T47D (cell line): Measurements from ENCODE around the gene CBL.

Experiments
- DNase-seq, 2 experiments: peaks; one replicate each; pipeline versions ENCODE4 v3.0.0 to v3.0.0-alpha.2; 2011 to 2012; ENCODE audit warnings: low read depth in 1 of 2, low spot score in 1 of 2
- JUND ChIP-seq: IDR thresholded peaks from 2 replicates; pipeline ENCODE4 v1.6.1; 2012; ENCODE audit warnings: low read depth
- in situ Hi-C: cut with HindIII; loops from 2 replicates; pipeline ENCODE4 v1.10.0; 2016; ENCODE audit warnings: low sequenced_read_pairs, low pct_unique_long_range_greater_than_20kb

The CBL gene

DNA sequence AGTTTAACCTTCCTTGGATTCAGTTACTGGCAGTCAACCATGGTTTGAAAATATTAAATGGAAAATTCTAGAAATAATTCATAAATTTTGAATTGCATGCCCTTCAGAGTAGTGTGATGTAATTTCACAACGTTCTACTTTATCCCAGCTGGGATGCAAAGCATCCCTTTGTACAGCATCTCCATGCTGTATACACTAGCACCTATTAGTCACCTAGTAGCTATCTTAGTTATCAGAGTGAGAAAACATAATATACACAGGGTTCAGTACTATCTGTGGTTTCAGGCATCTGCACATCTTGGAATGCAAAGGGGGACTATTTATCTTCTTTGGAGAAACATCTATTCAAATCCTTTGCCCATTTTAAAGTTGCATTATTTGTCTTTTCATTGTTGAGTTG, 30.8 kb downstream of the CBL start:
- TF ChIP-seq JUND = no peak
- in situ Hi-C loops = no loop called here
- no peak for DNase-seq

- no peak for TF ChIP-seq JUND
- in situ Hi-C loops = no loop called here
- DNase-seq = no peak
Measured at GRCh38 chr11:119237515-119237914, 31.4 kb downstream of the CBL start.

GRCh38 chr11:119248750-119249670, 42.9 kb downstream of the CBL start:
- no peak for TF ChIP-seq JUND
- DNase-seq = no peak
- in situ Hi-C loops = no loop called here

DNA sequence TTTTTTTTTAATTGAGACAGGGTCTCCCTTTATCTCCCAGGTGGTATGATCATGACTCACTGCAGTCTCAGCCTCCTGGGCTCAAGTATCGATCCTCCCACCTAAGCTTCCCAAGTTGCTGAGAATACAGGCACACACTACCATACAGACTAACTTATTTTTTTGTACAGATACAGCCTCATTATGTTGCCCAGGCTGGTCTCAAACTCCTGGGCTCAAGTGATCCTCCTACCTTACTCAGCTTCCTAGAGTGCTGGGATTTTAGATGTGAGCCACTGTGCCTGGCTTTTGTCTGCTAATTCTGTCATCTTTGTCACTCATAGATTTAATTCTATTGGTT, 43.5 kb downstream of the CBL start:
- in situ Hi-C loops = no loop called here
- no peak for DNase-seq
- no peak for TF ChIP-seq JUND

- no peak for DNase-seq
- no peak for TF ChIP-seq JUND
- in situ Hi-C loops = no loop called here
Measured at GRCh38 chr11:119251114-119251513, 45.0 kb downstream of the CBL start.

DNA sequence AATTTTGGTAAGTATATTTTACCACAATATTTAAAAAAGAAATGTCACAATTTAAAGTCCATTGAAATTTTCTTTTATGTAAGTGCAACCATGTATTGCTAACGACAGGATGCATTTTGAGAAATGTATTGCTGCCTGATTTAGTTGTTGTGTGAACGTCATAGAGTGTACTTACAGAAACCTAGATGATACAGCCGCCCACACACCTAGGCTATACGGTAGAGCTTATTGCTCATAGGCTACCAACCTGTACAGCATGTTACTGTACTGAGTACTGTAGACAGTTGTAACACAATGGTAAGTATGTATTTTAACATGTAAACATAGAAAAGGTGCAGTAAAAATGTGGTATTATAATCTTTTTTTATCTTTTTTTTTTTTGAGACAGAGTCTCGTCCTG, 48.1 kb downstream of the CBL start:
- in situ Hi-C loops = no loop called here
- no peak for DNase-seq
- no peak for TF ChIP-seq JUND

DNA sequence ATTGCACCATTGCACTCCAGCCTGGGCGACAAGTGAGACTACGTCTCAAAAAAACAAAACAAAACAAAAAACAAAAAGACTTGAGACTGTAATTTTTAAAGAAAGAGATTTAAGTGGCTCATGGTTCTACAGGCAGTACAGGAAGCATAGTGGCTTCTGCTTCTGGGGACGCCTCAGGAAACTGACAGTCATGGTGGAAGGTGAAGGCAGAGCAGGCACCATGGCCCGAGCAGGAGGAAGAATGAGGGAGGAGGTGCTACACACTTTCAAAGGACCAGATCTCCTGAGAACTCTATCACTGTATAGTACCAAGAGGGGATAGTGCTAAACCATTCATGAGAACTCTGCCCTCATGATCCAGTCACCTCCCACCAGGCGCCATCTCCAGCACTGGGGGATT, 52.0 kb downstream of the CBL start:
- no peak for DNase-seq
- TF ChIP-seq JUND = no peak
- in situ Hi-C loops = no loop called here

GRCh38 chr11:119258983-119259382, 52.8 kb downstream of the CBL start:
- TF ChIP-seq JUND = no peak
- in situ Hi-C loops = no loop called here
- DNase-seq = no peak

- in situ Hi-C loops = no loop called here
Measured at GRCh38 chr11:119262668-119263351, 56.7 kb downstream of the CBL start.

DNA sequence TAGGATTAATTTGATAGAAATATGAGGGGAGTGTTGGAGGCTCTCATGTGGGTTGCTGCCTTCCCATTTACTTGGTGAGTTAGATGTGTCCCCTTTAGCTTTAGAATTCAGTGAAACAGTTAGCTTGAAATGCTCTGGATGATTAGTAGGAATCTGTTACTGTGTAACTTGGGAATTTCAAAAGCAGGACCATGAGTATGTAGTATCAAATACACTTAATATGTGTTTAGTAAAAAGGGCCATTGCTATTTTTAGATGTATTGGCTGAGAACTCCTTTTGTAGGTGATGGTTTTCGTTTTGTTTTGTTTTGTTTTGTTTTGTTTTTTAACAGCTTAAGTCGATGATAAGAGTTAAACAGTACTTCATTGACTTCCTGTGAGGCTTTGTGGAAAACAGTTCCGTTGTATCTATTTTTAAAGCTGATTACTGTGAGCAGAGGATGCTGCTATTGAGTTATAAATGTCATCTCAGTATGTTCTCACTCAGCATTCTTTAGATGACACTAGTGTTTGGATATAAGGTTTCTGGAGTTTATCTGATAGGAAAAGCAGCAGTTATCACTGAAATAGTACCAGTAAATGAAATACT, 57.3 kb downstream of the CBL start:
- no peak for TF ChIP-seq JUND
- in situ Hi-C loops = no loop called here

More at GRCh38 chr11:119262668-119263351, 56.7 kb downstream of the CBL start:
- no peak for DNase-seq
- TF ChIP-seq JUND = no peak

GRCh38 chr11:119266063-119266462, 59.9 kb downstream of the CBL start:
- in situ Hi-C loops = no loop called here
- no peak for DNase-seq
- no peak for TF ChIP-seq JUND

More for the DNA sequence above, 57.3 kb downstream of the CBL start:
- DNase-seq = no peak

- in situ Hi-C loops = no loop called here
- TF ChIP-seq JUND = no peak
- peak; percentile 7 to 30 for DNase-seq
Measured at GRCh38 chr11:119266517-119267255, 60.5 kb downstream of the CBL start.
